HUDEP-2 (cell line): ENCODE data around the gene BACH2.
"Not testable (repeated sequence)": the region's sequence is repeated elsewhere in the genome, so short reads cannot be mapped to it uniquely, and the experiment has no call there.

Source experiments
- DNase-seq, 76 experiments: peaks; one replicate each; lab custom pipeline; 2025; ENCODE audit not compliant: unreplicated experiment in 76 of 76; lab: John Stamatoyannopoulos, UW

The BACH2 gene

DNA sequence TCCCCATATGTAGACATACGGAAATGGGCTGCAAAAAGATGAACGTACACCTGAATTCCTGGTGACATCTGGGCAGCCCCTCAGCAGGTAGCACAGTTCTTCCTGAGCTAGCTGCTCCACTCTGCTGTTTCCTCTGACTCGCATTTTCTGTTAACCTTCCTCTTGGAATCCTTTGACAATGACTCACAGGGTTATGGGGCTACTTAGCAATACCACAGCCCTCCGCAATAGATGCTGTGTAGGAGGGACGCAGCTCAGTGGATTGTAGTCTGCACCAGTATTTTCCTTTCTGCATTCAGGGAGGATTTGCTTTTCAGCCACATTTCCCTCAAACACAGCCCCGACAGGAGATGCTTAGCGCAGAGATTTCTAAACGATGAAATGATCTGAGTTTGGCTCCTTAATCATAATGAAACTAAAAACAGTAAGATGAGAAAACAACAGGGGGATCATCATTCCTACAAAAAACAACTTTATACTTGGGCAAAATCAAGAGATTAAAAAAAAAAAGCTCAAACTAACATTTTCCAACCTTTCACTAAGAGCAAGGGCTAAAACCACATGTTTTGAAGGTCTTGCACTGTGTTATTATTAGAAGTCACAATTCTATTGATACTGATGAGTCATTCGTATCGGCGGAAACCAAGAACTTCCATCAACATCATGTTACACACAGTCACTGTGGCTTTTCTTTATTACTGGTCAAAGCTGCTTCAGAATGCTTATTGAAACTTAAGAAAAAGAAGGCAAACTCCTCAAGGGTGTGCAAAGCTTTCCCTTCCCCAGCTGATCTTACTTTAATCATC, 12.2 kb downstream of the BACH2 start:
- no peak for DNase-seq

DNA sequence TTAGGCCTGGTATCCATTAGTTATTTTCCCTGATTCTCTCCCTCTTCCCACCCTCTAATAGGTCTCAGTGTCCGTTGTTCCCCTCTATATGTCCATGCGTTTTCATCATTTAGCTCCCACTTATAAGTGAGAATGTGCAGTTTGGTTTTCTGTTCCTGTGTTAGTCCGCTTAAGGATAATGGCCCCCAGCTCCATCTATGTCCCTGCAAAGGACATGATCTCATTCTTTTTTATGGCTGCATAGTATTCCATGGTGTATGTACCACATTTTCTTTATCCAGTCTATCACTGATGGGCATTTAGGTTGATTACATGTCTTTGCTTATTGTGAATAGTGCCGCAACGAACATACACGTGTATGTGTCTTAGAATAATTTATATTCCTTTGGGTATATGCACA, 14.4 kb downstream of the BACH2 start:
- DNase-seq = not testable (repeated sequence)

DNA sequence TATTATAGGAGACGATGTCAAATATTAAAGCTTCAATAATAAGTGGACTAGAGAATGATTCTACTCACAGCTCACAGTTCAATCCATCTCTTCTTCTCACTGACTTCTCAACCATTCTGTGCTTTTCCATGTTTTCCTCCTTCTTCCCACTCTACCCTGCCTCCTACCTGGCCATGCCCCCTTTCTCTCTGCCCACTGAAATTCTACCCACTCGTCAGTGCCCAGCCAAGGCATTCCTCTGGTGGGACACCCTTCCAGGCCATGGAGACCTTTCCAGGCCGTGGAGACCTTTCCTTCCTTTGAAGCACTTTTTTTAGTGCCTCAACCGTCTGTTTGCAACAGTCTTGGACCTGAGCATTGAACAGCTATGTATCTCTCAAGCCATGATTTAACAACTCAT, 18.5 kb downstream of the BACH2 start:
- no peak for DNase-seq

DNA sequence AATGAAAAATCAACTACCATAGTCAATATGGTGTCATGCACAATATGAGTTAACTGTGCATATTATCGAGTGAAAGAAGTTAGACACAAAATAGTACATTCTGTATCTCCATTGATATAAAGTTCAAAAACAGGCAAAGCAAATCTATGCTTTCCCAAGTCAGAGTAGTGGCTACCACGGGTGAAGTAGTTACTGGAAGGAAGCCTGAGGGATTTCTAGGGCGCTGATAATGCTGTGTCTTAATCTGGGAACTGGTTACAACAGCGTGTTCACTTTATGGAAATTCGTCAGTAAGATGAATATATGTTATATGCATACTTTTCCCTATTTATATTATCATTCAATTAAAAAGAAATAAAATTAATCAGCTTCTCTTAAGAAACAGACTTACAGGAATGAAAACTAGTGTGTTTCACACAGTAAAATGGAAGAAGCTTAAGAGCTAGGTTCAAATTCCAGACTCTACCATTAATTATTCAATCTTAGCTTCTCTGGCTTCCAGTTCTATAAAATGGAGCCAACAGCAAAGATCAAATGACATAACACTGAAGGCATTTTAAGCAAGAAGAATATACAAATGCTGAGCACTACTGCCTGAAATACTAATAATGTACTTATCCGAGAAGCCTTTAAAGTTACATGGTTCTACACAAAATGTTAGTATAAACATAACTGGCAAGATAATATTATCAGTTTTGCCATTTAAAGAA, 19.2 kb downstream of the BACH2 start:
- DNase-seq = no peak

DNA sequence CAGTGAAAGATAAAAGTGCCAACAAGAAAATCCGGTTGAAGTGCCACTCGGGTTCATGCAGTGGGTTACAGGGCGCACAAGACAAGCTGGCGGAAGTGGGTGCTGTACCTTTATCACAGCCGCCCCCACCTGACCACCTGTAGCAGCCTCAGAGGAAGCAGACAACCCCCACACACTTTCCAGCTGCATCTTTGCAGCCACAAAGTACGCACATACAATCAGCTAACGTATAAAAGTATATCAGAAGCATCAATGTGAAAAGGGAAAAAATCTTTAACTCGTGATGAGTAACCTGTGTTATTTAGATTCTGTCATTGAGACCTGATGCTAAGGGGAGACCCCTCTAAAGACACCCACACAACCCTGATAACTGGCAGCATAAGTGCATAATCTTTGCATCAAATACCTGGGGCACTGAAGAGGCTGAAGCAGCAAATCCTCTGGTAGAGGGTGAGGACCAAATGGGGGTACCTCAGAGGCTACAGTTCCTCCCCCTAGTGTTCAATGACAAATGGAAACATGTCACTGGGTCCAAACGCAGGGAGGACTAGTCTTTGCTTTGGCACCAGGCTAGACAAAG, 22.1 kb downstream of the BACH2 start:
- peak in 1 of 76 experiments; percentile 14 for DNase-seq

DNA sequence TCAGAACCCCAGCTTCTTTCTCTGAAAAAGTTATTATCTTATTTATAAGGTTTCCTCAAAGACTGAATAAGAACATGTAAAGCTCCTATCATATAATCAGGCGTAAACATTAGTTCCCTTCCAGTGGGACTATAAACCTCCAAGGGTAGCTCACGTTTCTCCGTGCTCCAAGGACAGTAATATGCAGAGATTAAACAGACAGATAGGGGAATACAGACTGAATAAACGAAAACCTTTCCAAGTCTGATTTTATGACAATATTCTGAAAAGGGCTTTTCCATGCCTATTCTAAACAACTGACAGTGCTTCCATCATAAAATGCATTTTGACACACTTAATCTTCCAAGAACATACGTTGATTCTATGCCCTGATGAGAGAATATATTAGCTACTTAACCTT, 22.8 kb downstream of the BACH2 start:
- no peak for DNase-seq

DNA sequence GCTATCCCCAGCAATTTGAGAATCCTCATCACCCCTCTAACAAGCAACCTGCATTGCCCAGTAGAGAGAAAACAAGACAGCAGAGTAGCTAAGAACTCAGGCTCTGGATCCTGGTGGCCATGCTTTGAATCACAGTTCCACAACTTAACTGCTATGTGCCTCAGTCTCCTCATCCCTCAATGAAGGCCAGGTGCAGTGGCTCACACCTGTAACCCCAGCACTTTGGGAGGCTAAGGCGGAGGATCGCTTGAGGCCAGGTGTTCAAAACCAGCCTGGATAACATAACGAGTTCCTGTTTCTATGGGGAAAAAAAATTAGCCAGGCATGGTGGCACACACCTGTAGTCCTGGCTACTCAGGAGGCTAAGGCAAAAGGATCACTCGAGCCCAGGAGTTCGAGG, 23.7 kb downstream of the BACH2 start:
- no peak for DNase-seq

DNA sequence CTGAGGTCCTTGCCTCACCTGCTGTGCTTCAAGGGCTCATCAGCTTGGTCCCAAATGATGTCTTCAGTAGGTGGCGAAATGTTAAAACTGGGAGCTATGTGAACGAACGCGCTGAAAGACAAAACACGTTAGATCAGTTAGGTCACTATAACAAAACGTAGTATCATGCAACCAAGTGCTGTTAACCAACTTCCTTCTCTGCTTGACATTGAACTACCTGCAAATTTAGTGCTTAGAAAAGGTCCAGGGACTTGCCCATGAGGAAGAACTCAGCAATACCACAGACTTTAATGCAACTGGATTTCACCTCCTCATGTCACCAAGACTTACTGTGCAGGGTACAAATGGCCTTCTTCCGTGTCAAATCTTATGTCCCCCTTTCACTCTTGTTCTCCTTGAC, 24.8 kb downstream of the BACH2 start:
- DNase-seq = no peak

DNA sequence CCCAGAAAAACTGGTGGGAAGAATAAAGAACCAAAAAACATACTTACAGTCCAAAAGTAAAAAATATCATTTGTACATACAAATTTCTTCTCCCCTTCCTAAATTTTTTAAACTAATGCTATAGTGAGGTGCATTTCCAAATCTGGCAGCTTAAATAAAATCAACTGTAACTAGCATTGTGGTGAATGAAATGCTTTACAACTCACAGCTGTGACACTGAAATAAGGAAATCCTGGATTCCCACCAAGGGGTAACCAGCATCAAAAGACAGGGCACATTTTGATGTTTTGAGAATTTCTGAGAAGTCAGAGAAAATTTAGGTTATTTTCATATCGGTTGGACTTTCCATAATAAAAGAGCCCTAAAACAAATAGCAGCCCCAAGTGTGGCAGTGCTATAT, 27.3 kb downstream of the BACH2 start:
- no peak for DNase-seq

DNA sequence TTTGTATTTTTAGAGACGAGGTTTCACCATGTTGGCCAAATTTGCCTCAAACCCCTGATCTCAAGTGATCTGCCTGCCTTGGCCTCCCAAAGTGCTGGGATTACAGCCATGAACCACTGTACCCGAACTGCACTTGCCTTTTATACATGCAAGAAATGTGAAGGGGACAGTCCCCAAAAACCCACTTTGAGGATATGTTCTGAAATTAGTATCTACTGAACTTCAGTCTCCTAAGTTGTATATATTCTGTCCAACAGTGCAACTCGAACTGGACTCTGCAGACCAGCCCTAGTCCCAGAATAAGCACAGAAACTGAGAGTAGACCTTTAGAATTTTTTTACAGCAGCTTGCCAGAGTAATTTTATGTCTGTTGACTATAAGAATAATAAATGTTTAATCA, 28.5 kb downstream of the BACH2 start:
- DNase-seq = no peak

DNA sequence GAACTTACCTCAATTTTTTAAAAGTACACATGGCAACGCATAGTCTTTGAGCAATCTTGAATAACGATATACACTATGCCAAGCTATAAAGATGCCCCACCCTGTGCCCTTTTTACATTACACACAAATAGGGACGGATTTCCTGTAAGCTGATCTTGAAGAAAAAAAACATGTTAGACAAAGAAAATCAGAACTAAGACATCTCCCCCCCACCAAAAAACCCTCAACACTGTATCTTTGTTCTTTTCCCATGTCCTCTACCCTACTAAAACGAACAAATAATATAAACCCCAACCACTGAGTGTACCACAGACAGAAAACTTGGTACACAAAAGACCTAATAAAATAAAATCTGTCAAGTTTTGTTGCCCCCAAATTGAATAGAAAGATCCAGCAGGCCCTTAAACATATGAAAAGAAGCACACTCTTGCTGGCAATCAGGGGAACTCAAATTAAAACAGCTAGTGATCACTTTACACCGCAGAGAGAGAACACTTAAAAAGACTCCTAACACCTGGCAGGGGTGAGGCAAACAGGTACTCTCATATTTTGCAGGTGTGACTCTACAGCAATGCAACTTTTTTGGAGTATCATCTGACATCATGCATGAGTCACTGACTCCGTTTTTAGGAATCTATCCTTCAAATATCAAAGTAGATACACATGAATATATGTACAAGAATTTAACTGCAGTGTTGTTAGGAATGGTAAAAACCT, 29.6 kb downstream of the BACH2 start:
- DNase-seq = no peak

DNA sequence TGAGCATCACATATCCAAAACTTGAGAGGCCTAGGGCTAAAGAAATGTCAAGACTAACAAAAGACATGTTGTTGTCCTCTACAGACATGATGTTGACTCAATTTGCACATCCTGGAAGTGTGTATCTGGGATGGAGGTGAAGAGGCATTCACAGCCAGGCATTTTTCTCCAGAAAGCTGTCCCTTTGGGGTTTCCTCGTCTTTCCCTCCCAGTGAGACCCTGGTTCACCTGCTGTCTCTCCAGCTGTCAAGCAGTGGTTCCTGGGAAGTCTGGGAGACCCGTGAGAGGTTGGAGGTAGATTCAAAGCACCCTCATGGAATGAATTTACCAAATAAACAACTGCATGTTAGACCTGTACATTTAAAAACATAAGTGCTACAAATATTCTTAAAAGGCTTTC, 32.1 kb downstream of the BACH2 start:
- DNase-seq = no peak

DNA sequence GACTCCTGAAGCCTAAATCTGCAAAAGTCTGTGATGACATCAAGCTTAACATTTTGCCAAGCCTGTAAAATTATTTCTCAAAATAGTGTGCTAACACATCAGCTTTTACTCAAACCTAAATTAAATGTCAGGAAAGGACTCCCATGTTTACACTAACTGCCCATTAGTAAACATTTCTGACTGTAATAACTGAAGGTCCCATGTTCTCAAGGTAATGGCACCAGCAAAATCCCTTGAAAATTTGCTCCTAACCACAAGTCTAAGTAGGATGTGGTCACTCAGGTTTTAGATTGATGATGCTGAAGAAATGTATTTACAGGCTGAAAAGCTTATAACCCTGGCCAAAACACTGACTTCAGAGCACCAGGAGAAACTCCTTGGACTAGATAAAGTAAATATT, 33.0 kb downstream of the BACH2 start:
- DNase-seq = no peak

DNA sequence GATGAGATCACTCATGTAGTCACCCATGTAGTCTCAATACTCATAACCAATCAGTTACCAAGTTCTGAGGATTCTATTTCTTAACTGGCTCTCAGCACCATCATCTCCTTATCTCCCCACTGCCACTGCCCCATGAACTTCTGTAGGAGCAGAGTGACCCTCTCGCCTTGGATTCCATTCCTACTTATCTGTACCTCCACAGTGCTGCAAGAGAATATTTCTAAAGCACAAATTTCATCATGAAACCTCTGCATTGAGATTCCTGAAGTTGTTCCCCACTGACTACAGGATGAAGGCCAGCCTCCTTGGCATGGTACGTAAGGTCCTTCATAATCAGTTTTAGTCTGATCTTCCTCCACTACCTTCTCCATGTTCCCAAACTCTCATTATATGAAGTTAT, 34.8 kb downstream of the BACH2 start:
- DNase-seq = no peak

DNA sequence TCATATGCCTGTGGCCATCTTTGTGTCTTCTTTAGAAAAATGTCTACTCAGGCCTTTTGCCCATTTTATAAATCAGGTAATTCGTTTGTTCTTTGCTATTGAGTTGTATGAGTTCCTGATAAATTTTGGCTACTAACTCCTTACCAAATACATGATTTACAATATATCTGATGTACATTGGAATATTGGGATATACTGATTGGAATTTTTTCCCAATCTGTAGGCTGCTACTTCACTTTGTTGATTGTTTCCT, 39.2 kb downstream of the BACH2 start:
- no peak for DNase-seq

DNA sequence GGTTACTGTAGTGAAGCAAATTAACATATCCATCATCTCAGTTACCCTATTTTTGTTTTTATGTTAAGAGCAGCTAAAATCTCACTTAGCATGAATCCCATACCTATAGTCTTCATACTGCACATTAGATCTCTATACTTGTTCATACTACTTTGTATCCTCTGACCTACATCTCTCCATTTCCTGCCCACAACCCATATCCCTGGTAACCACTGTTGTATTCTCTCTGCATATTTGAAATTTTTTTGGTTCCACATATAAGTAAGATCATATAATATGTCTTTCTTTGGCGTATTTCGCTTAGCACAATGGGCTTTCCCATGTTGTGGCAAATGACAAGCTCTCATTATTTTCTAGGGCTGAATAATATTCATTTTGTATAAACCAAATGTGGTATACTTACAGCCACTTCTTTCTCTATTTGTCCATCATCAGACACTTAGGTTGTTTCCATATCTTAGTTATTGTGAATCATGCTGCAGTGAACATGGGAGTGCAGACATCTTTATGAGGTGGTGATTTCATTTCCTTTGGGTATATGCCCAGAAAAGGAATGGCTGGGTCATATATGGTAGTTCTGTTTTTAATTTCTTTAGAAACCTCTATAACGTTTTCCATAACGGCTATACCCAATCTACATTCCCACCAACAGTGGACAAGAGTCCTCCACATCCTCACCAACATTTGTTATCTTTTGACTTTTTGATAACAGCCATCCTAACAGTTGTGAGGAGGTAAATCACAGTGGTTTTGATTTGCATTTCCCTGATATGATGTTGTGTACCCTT, 39.8 kb downstream of the BACH2 start:
- DNase-seq = no peak

DNA sequence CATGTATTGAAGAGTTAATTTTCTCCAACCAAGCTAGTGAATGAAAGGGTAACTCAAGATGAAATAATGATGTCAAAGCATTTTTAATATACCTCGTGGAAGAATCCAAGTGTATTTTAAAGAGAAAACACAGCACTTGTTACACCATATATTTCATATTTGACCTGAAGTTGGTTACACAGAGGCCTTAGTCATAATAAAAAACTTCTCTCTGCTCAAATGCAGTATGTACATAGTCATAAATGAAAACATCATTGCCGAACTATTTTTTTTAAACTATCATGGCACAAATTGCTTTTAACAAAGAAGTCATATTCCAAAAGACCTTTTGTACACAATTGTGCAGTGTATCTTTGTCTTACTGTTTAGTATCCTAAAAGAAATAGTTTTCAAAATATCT, 43.0 kb downstream of the BACH2 start:
- DNase-seq = no peak

DNA sequence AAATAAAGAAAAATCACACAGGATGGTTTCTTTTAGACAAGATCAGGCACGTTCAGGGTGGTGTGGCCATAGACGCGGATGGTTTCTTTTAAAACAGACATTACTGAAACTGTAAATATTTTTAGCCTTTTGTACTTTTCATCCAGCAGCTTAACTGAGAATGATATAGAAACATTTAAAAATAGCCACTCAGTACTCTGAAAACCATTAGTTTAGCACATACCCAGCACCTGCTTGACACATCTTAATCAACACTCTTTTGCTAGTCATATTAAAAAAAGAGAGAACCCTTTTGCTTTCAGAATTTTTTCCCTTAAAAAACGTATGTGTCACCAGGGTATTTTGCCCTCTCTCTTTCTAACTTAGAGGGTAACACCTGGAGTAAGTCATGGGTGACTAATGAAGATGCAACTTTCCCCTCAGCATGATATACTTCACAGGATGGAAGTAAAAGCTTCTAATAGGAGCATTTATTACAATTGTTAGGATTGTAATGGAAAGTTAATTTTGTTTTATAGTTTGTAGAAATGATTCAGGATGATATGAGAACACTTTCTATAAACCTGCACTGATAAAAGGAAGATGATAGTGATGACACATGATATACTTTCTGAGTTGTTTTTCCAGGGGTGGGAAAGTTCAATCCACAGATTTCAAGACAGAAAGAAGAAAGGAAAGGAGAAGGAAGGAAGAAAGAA, 45.2 kb downstream of the BACH2 start:
- DNase-seq = no peak

DNA sequence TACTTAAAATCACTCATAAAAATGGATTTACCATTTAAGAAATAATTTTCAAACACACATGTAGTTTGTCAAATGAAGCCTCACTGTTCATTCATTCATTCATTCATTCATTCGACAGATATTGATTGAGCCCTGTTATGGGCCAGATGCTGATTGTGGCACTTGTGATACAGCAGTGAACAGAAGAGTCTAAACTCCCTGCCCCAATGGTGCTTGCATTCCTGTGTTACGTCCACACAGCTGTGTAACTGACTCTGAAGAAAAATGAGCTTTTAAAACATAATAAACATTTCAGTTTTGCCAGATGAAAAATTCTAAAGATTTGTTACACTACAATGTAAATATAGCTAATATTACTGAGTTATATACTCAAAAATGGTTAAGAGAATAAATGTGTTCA, 46.2 kb downstream of the BACH2 start:
- DNase-seq = no peak

DNA sequence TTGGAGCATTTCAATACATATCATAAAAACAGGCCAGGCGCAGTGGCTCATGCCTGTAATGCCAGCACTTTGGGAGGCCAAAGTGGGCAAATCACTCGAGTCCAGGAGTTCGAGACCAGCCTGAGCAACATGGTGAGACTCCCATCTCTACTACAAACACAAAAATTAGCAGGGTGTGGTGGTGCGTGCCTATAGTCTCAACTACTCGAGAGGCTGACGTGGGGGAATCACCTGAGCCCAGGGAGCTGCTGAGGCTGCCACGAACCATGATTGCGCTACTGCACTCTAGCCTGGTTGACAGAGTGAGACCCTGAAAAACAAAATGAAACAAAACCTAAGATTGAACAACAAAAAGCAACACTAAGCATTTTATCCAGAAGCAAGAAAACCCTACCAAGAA, 47.2 kb downstream of the BACH2 start:
- DNase-seq = no peak
